Mesenchymal stem cell (in vitro differentiated cells and primary cell): ENCODE measurements around the gene NCKAP1. TPM values are rescaled to one million over a fixed set of nuclear protein-coding genes. Genes with fewer than 3 reads are reported as not detected.
A peak's percentile ranks its signal among the peaks of the same experiment; 100 is the strongest.

Source experiments
- DNase-seq: peaks from one replicate; pipeline ENCODE4 v3.0.0-alpha.2; 2013
- H2AFZ ChIP-seq: one replicate; pipeline ENCODE4 v1.6.1; 2013; ENCODE audit warnings: low read depth, mild to moderate bottlenecking, control low read depth, inconsistent platforms, low read length, moderate library complexity
- H2AK5ac ChIP-seq: 2 replicates; pipeline ENCODE4 v1.6.1; 2013; ENCODE audit warnings: low read length, moderate library complexity, mild to moderate bottlenecking, inconsistent platforms; ENCODE audit not compliant: severe bottlenecking
- H2BK120ac ChIP-seq: one replicate; pipeline ENCODE4 v1.6.1; 2013; ENCODE audit warnings: low read depth, mild to moderate bottlenecking, inconsistent platforms, low read length, moderate library complexity
- H2BK12ac ChIP-seq, 2 experiments: one replicate each; pipeline ENCODE4 v1.6.1; 2013; ENCODE audit warnings: inconsistent platforms in 2 of 2, low read length in 2 of 2, mild to moderate bottlenecking in 2 of 2, moderate library complexity in 2 of 2, control low read depth in 1 of 2
- H2BK15ac ChIP-seq: one replicate; pipeline ENCODE4 v1.6.1; 2013; ENCODE audit warnings: mild to moderate bottlenecking, low read depth, inconsistent platforms; ENCODE audit not compliant: poor library complexity, severe bottlenecking
- H2BK5ac ChIP-seq: 2 replicates; pipeline ENCODE4 v1.6.1; 2013; ENCODE audit warnings: low read depth, mild to moderate bottlenecking, low read length, control low read depth, inconsistent platforms; ENCODE audit not compliant: poor library complexity, severe bottlenecking
- H3K14ac ChIP-seq, 2 experiments: one replicate each; pipeline ENCODE4 v1.6.1; 2013; ENCODE audit warnings: inconsistent platforms in 2 of 2, low read length in 2 of 2, control low read depth in 1 of 2, mild to moderate bottlenecking in 1 of 2, moderate library complexity in 1 of 2
- H3K18ac ChIP-seq, 2 experiments: one replicate each; pipeline ENCODE4 v1.6.1; 2013; ENCODE audit warnings: inconsistent platforms in 2 of 2, low read length in 2 of 2, control low read depth in 1 of 2, low read depth in 1 of 2, mild to moderate bottlenecking in 1 of 2
- H3K23ac ChIP-seq, 2 experiments: one replicate each; pipeline ENCODE4 v1.6.1; 2013; ENCODE audit warnings: inconsistent platforms in 2 of 2, low read length in 2 of 2, mild to moderate bottlenecking in 2 of 2, moderate library complexity in 2 of 2, control low read depth in 1 of 2
- H3K27ac ChIP-seq: 2 replicates; pipeline ENCODE4 v1.5.1; 2013; ENCODE audit warnings: mild to moderate bottlenecking, moderate library complexity, low read length, control low read depth, inconsistent platforms; ENCODE audit not compliant: poor library complexity, severe bottlenecking
- H3K27me3 ChIP-seq, 2 experiments: 2 replicates each; pipeline versions ENCODE4 v1.6.1 to v1.7.0; 2013; ENCODE audit warnings: low read length in 2 of 2, mild to moderate bottlenecking in 2 of 2, moderate library complexity in 2 of 2, control low read depth in 1 of 2, inconsistent platforms in 1 of 2; ENCODE audit not compliant: control insufficient read depth in 1 of 2, insufficient read depth in 1 of 2
- H3K36me3 ChIP-seq, 2 experiments: 2 replicates each; pipeline versions ENCODE4 v1.6.1 to v1.7.0; 2013; ENCODE audit warnings: low read length in 2 of 2, control low read depth in 1 of 2, inconsistent platforms in 1 of 2, low read depth in 1 of 2, mild to moderate bottlenecking in 1 of 2; ENCODE audit not compliant: insufficient read depth in 2 of 2, control insufficient read depth in 1 of 2
- H3K4ac ChIP-seq, 2 experiments: one replicate each; pipeline ENCODE4 v1.6.1; 2013; ENCODE audit warnings: inconsistent platforms in 2 of 2, low read length in 2 of 2, mild to moderate bottlenecking in 2 of 2, moderate library complexity in 2 of 2, control low read depth in 1 of 2, low read depth in 1 of 2
- H3K4me1 ChIP-seq: 2 replicates; pipeline ENCODE4 v1.6.1; 2013; ENCODE audit warnings: low read depth, low read length, control low read depth; ENCODE audit not compliant: control insufficient read depth, insufficient read depth
- H3K4me2 ChIP-seq: 2 replicates; pipeline ENCODE4 v1.6.1; 2013; ENCODE audit warnings: low read length, mild to moderate bottlenecking, inconsistent platforms; ENCODE audit not compliant: poor library complexity, severe bottlenecking
- H3K4me3 ChIP-seq, 2 experiments: 2 replicates each; pipeline versions ENCODE4 v1.5.1 to v1.7.0; 2013; ENCODE audit warnings: low read length in 2 of 2, mild to moderate bottlenecking in 2 of 2, control low read depth in 1 of 2, low read depth in 1 of 2; ENCODE audit not compliant: insufficient read depth in 1 of 2
- H3K79me1 ChIP-seq: replicated peaks from 2 replicates; pipeline ENCODE4 v1.6.1; 2013; ENCODE audit warnings: mild to moderate bottlenecking, control low read depth, low read length, inconsistent platforms; ENCODE audit not compliant: poor library complexity, severe bottlenecking
- H3K9ac ChIP-seq: 2 replicates; pipeline ENCODE4 v1.7.0; 2013; ENCODE audit warnings: mild to moderate bottlenecking, low read length, moderate library complexity
- H3K9me3 ChIP-seq: 2 replicates; pipeline ENCODE4 v1.7.0; 2013; ENCODE audit warnings: mild to moderate bottlenecking, low read length; ENCODE audit not compliant: control insufficient read depth
- H4K8ac ChIP-seq: one replicate; pipeline ENCODE4 v1.6.1; 2013; ENCODE audit warnings: inconsistent platforms, mild to moderate bottlenecking, low read length, moderate library complexity
- H4K91ac ChIP-seq: one replicate; pipeline ENCODE4 v1.6.1; 2013; ENCODE audit warnings: mild to moderate bottlenecking, low read length, inconsistent platforms
- WGBS: methylation state at CpG from one replicate; pipeline ENCODE4 v1.1.7; 2013; ENCODE audit warnings: mixed read lengths; 5-methylcytosine and 5-hydroxymethylcytosine counted together
- polyA plus RNA-seq, 2 experiments: library from polyadenylated mRNA; stranded (reverse); fragments of 200-250 nt; gene quantifications; one replicate each; pipeline ENCODE4 v1.2.3, GENCODE V29; 2013

NCKAP1 gene
- 96.8 TPM for polyA plus RNA-seq (2013, experiment 1 of 2)
- 101 TPM for polyA plus RNA-seq (2013, experiment 2 of 2)

GRCh38 chr2:183038341-183039300, at the start of gene NCKAP1:
TSS of gene NCKAP1 (minus strand) at chr2:183038457. CDS start at chr2:183038099, 358 bp downstream.
- H3K4me3 ChIP-seq, result peak within 1 kb of the TSS; percentile 96
- H2BK15ac ChIP-seq, result peak within 1 kb of the TSS; percentile 86
- peak within 1 kb of the TSS; percentile 98 for H2AFZ ChIP-seq
- H2BK5ac ChIP-seq, result peak within 1 kb of the TSS; percentile 89
- no peaks in the 10 kb centered on the region for H3K4me1 ChIP-seq
- peak within 1 kb of the TSS; percentile 100 for H2BK120ac ChIP-seq
- peak within 1 kb of the TSS; percentile 97 for H3K9ac ChIP-seq
- peak within 1 kb of the TSS; percentile 97 for H3K4me2 ChIP-seq
- H2AK5ac ChIP-seq, result no peak within 1 kb of the TSS
- H3K27ac ChIP-seq, result peak within 1 kb of the TSS; percentile 57
- no peaks in the 10 kb centered on the region for H3K36me3 ChIP-seq
- H3K9me3 ChIP-seq, result no peaks in the 10 kb centered on the region
- H2BK12ac ChIP-seq, result peak within 1 kb of the TSS in 1 of 2 experiments; percentile 78
- DNase-seq, result peak; percentile 85
- peak within 1 kb of the TSS; percentile 99 to 100 for H3K18ac ChIP-seq
- H3K4ac ChIP-seq, result peak within 1 kb of the TSS; percentile 99 to 100
- 3% methylated on average over 42 of the region's 68 CpGs for WGBS
- H3K14ac ChIP-seq, result peak within 1 kb of the TSS; percentile 80 to 99
- H3K23ac ChIP-seq, result peak within 1 kb of the TSS in 1 of 2 experiments; percentile 96
- H4K8ac ChIP-seq, result peak within 1 kb of the TSS; percentile 93
- no peaks in the 10 kb centered on the region for H3K27me3 ChIP-seq
- no peaks in the 10 kb centered on the region for H3K79me1 ChIP-seq
- H4K91ac ChIP-seq, result peak within 1 kb of the TSS; percentile 99

DNA sequence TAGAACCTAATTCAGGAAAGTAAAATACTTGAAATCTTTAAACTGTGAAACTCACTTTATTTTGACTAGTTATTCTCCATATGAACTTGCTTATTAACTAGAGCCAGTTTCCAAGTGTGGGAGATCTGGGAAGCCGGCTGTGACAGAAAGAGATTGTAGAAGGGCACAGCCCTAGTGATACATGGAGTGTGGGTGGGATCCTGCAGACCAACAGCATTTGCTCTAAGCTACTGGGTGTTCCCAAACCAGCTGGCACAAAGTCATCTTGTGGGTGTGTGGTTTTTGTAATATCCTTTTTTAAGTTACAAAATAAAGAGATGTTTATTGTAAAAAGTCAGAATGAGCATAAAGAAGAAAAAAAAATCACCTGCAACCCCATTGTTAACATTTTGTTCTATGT, 43.7 kb upstream of the NCKAP1 start:
- WGBS, result 12% methylated on average over 1 of the region's 1 CpG
- H2AFZ ChIP-seq, result no peak overlapping the region
- H3K14ac ChIP-seq, result no peak overlapping the region
- no peak for DNase-seq
- H2BK120ac ChIP-seq, result no peak overlapping the region
- no peak overlapping the region for H3K4ac ChIP-seq
- H3K23ac ChIP-seq, result no peak overlapping the region
- no peak overlapping the region for H2AK5ac ChIP-seq
- H3K79me1 ChIP-seq, result no peaks in the 10 kb centered on the region
- no peak overlapping the region for H2BK15ac ChIP-seq
- H3K4me1 ChIP-seq, result no peaks in the 10 kb centered on the region
- no peak overlapping the region for H3K4me2 ChIP-seq
- H3K9ac ChIP-seq, result no peak overlapping the region
- H3K4me3 ChIP-seq, result no peak overlapping the region
- no peak overlapping the region for H3K18ac ChIP-seq
- H3K27me3 ChIP-seq, result no peaks in the 10 kb centered on the region
- H3K27ac ChIP-seq, result no peak overlapping the region
- H2BK12ac ChIP-seq, result no peak overlapping the region
- H3K9me3 ChIP-seq, result no peaks in the 10 kb centered on the region
- no peak overlapping the region for H4K8ac ChIP-seq
- no peak overlapping the region for H2BK5ac ChIP-seq
- no peaks in the 10 kb centered on the region for H3K36me3 ChIP-seq
- no peak overlapping the region for H4K91ac ChIP-seq

DNA sequence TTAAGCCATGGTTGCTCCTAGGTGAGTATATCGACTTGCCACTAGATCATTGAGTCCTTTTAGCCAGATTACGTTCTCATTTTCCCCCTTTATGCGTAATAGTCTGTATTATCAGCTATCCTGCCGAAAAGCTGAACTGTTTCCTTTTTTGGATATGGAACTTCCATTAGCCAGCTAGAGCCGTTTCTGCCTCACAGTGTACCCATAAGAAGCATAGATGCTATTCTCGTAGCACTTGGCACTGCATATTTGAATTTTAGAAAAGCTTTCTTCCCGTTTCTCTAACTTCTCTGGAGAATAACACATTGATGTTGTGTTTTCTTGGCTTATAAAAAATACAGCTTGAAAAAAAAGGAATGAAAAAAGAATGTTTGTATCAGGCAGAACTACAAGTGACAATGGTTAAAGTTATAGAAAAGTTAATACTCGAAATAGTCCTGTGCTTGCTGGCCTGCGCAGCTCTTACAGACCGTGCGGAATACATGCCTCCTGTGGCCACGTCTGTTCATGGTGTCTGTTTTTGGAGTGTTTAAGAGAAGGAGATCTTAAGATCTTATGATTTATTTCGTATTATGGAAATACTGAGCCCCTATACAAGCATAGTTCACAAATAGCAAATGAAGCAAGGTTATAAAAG, 41.0 kb upstream of the NCKAP1 start:
- Histone ChIP-seq H3K36me3 (no peaks in the 10 kb centered on the region), H3K18ac (peak overlapping the region; percentile 23 to 52), H3K4me1 (no peaks in the 10 kb centered on the region), H2AK5ac (no peak overlapping the region), H2BK120ac (no peak overlapping the region), H3K23ac (no peak overlapping the region), H4K8ac (peak overlapping the region; percentile 96), H3K79me1 (no peaks in the 10 kb centered on the region), H3K27me3 (peaks cover 5 to 9% of the 10 kb centered on the region in 2 experiments), H4K91ac (no peak overlapping the region), H3K9me3 (no peaks in the 10 kb centered on the region), H2BK5ac (no peak overlapping the region), H3K4me3 (peak overlapping the region; percentile 28 to 82), H2AFZ (peak overlapping the region; percentile 8), H2BK15ac (no peak overlapping the region), H2BK12ac (no peak overlapping the region), H3K4me2 (peak overlapping the region; percentile 86), H3K27ac (no peak overlapping the region), H3K4ac (peak overlapping the region in 1 of 2 experiments; percentile 29), H3K14ac (no peak overlapping the region), H3K9ac (peak overlapping the region; percentile 86)
- DNase-seq, result no peak
- 70% methylated on average over 10 of the region's 13 CpGs for WGBS
